ENCODE measurements around the gene NSD2. TPM values are rescaled to one million over a fixed set of nuclear protein-coding genes. Genes with fewer than 3 reads are reported as not detected.

The NSD2 gene
- total RNA-seq, 4 donors from 2014 or later: 30.9 to 63.7 (median 40.3) TPM

GRCh38 chr4:1987296-1987695 lies 116.1 kb downstream of the NSD2 start:
- no peaks in the 10 kb centered on the region for H3K9me3 ChIP-seq
- no peaks in the 10 kb centered on the region for H3K4me1 ChIP-seq
- WGBS, 2 donors: 97 to 100% methylated on average over 2 to 10 of the region's 19 CpGs
- H3K27me3 ChIP-seq: no peaks in the 10 kb centered on the region
- H3K36me3 ChIP-seq: peaks cover 75 to 81% of the 10 kb centered on the region in 2 donors
- DNase-seq: no peak
- no peak overlapping the region for H3K27ac ChIP-seq
- TF ChIP-seq CTCF (IDR thresholded peaks at IDR 0.05) (no peak), POLR2A (IDR thresholded peaks at IDR 0.05) (no peak)
- intact Hi-C loops (cut with DNase I): no loop called here
- H3K4me3 ChIP-seq (replicated peaks in 1 of 3): no peak overlapping the region

GRCh38 chr4:1987721-1988326 lies 116.6 kb downstream of the NSD2 start:
- H3K27ac ChIP-seq: no peak overlapping the region
- no peaks in the 10 kb centered on the region for H3K27me3 ChIP-seq
- H3K9me3 ChIP-seq: no peaks in the 10 kb centered on the region
- no peak for DNase-seq
- no peak for TF ChIP-seq POLR2A (IDR thresholded peaks at IDR 0.05)
- no peak overlapping the region for H3K4me3 ChIP-seq (replicated peaks in 1 of 3)
- 81 to 86% methylated on average over 14 to 26 of the region's 26 CpGs for WGBS, 2 donors
- peaks cover 69 to 76% of the 10 kb centered on the region in 2 donors for H3K36me3 ChIP-seq
- H3K4me1 ChIP-seq: no peaks in the 10 kb centered on the region
- intact Hi-C loops (cut with DNase I): no loop called here

GRCh38 chr4:1988327-1988724 lies 117.1 kb downstream of the NSD2 start:
- DNase-seq: no peak
- no peaks in the 10 kb centered on the region for H3K4me1 ChIP-seq
- peaks cover 64 to 70% of the 10 kb centered on the region in 2 donors for H3K36me3 ChIP-seq
- H3K27me3 ChIP-seq: no peaks in the 10 kb centered on the region
- WGBS, 2 donors: 85 to 87% methylated on average over 12 of the region's 12 CpGs
- no peaks in the 10 kb centered on the region for H3K9me3 ChIP-seq
- no peak overlapping the region for H3K4me3 ChIP-seq (replicated peaks in 1 of 3)
- TF ChIP-seq POLR2A (IDR thresholded peaks at IDR 0.05) (no peak), CTCF (IDR thresholded peaks at IDR 0.05) (no peak)
- intact Hi-C loops (cut with DNase I): no loop called here
- no peak overlapping the region for H3K27ac ChIP-seq

- H3K36me3 ChIP-seq: peaks cover 50 to 56% of the 10 kb centered on the region in 2 donors
- H3K4me3 ChIP-seq (replicated peaks in 1 of 3): no peak overlapping the region
- intact Hi-C loops (cut with DNase I): no loop called here
- WGBS, 2 donors: 83 to 94% methylated on average over 30 to 32 of the region's 33 CpGs
- H3K4me1 ChIP-seq: no peaks in the 10 kb centered on the region
- H3K27ac ChIP-seq: no peak overlapping the region
- no peaks in the 10 kb centered on the region for H3K9me3 ChIP-seq
- TF ChIP-seq CTCF (IDR thresholded peaks at IDR 0.05): no peak
- no peaks in the 10 kb centered on the region for H3K27me3 ChIP-seq
- no peak for DNase-seq
Observed at GRCh38 chr4:1989533-1990347, 118.5 kb downstream of the NSD2 start.

- TF ChIP-seq POLR2A (IDR thresholded peaks at IDR 0.05) (no peak), CTCF (IDR thresholded peaks at IDR 0.05) (no peak)
- no peak for DNase-seq
- 86 to 89% methylated on average over 5 to 7 of the region's 10 CpGs for WGBS, 2 donors
- Histone ChIP-seq H3K9me3 (no peaks in the 10 kb centered on the region), H3K4me1 (no peaks in the 10 kb centered on the region), H3K27ac (no peak overlapping the region), H3K27me3 (no peaks in the 10 kb centered on the region), H3K4me3 (replicated peaks in 1 of 3) (no peak overlapping the region), H3K36me3 (peaks cover 45 to 51% of the 10 kb centered on the region in 2 donors)
- intact Hi-C loops (cut with DNase I): no loop called here
Observed at GRCh38 chr4:1990348-1990645, 119.1 kb downstream of the NSD2 start.
